ENCODE measurements around the gene GPN1. TPM values are rescaled to one million over a fixed set of nuclear protein-coding genes. Genes with fewer than 3 reads are reported as not detected.

Gene GPN1
- total RNA-seq, result 22.6 and 26.2 TPM in 2 replicates

GRCh38 chr2:27628767-27629709 is at the start of gene GPN1, which contains the start of gene CCDC121:
TSS of gene GPN1 (plus strand) at chr2:27629050. CDS start at chr2:27629059, 9 bp downstream.
TSS of gene CCDC121 (minus strand) at chr2:27629012. CDS start at chr2:27627799, 1,213 bp downstream.

GRCh38 chr2:27582695-27583389 is 46.0 kb upstream of the GPN1 start, which contains the start of gene ZNF512:
TSS of gene ZNF512 (plus strand) at chr2:27583042. CDS start at chr2:27583113, 71 bp downstream.

GRCh38 chr2:27663285-27664153 is 34.7 kb downstream of the GPN1 start, which contains the start of the genes SLC4A1AP and SUPT7L:
TSS of gene SLC4A1AP (plus strand) at chr2:27663889. CDS start at chr2:27663915, 26 bp downstream.
TSS of gene SUPT7L (minus strand) at chr2:27663614. CDS start at chr2:27662192, 1,422 bp downstream.

Other genes with a start within 250 kb of the GPN1 start
- 6.5 and 7.0 TPM in 2 replicates for gene ZNF513, start 248.3 kb upstream of the GPN1 start, total RNA-seq
- 63.6 and 67.7 TPM in 2 replicates for gene PPM1G, start 219.5 kb upstream of the GPN1 start, total RNA-seq
- gene NRBP1, start 200.4 kb upstream of the GPN1 start, total RNA-seq, result 89.6 and 102 TPM in 2 replicates
- 0.18 TPM in 1 of 2 replicates, not detected in the other for gene KRTCAP3, start 186.7 kb upstream of the GPN1 start, total RNA-seq
- gene IFT172, start 139.3 kb upstream of the GPN1 start, total RNA-seq, result 27.2 and 33.1 TPM in 2 replicates
- gene FNDC4, start 133.8 kb upstream of the GPN1 start, total RNA-seq, result 11.9 and 14.0 TPM in 2 replicates
- 0.14 and 0.55 TPM in 2 replicates for gene GCKR, start 132.2 kb upstream of the GPN1 start, total RNA-seq
- 11.1 and 12.4 TPM in 2 replicates for gene ZNF512, start 46.0 kb upstream of the GPN1 start, total RNA-seq
- 1.3 TPM in 2 replicates for gene CCDC121, start within 50 bp of the GPN1 start, total RNA-seq
- gene SUPT7L, start 34.6 kb downstream of the GPN1 start, total RNA-seq, result 13.9 and 16.5 TPM in 2 replicates
- 24.0 and 25.6 TPM in 2 replicates for gene SLC4A1AP, start 34.8 kb downstream of the GPN1 start, total RNA-seq
- gene MRPL33, start 142.7 kb downstream of the GPN1 start, total RNA-seq, result 58.0 and 63.0 TPM in 2 replicates